Epithelial cell of esophagus (primary cell): Measurements from ENCODE around the gene RELL1.

Source experiments
- DNase-seq: peaks from one replicate; pipeline ENCODE4 v3.0.0; 2010; ENCODE audit warnings: low read depth
- H3K4me3 ChIP-seq: 2 replicates; pipeline ENCODE4 v1.5.1; 2011; ENCODE audit warnings: mild to moderate bottlenecking, low read length, control low read depth
- TF ChIP-seq, protein P1 (sequence below): IDR thresholded peaks from 2 replicates; pipeline ENCODE4 v1.5.1; 2011; ENCODE audit warnings: low read depth, mild to moderate bottlenecking, low read length, control low read depth, inconsistent platforms; ENCODE audit not compliant: insufficient read depth; ENCODE audit errors: missing control alignments

Gene RELL1

DNA sequence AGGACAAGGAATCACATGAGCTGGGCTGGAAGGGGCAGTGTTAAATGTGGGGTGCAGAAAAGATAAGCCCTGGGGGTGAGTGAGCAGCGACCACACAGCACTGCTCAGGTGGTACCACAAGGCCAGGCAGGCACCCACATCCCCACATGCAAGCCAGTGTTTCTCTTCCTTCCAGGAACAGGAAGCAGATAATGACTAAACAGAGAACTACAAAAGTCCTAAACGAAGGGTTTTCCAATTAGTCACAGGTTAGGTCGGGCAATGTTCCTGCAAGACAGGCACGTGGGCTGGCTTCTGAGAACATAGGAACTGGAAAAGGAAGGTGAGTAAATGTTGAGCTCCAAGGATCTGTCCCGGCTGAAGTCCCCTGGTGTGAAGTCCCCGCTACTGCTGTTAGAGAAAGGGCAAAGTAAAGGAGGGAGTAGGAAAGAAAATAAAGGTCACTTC lies 19.5 kb downstream of the RELL1 start:
- TF ChIP-seq, protein P1, sequence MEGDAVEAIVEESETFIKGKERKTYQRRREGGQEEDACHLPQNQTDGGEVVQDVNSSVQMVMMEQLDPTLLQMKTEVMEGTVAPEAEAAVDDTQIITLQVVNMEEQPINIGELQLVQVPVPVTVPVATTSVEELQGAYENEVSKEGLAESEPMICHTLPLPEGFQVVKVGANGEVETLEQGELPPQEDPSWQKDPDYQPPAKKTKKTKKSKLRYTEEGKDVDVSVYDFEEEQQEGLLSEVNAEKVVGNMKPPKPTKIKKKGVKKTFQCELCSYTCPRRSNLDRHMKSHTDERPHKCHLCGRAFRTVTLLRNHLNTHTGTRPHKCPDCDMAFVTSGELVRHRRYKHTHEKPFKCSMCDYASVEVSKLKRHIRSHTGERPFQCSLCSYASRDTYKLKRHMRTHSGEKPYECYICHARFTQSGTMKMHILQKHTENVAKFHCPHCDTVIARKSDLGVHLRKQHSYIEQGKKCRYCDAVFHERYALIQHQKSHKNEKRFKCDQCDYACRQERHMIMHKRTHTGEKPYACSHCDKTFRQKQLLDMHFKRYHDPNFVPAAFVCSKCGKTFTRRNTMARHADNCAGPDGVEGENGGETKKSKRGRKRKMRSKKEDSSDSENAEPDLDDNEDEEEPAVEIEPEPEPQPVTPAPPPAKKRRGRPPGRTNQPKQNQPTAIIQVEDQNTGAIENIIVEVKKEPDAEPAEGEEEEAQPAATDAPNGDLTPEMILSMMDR: peak; percentile 9
- DNase-seq: peak; percentile 96
- no peak overlapping the region for H3K4me3 ChIP-seq

DNA sequence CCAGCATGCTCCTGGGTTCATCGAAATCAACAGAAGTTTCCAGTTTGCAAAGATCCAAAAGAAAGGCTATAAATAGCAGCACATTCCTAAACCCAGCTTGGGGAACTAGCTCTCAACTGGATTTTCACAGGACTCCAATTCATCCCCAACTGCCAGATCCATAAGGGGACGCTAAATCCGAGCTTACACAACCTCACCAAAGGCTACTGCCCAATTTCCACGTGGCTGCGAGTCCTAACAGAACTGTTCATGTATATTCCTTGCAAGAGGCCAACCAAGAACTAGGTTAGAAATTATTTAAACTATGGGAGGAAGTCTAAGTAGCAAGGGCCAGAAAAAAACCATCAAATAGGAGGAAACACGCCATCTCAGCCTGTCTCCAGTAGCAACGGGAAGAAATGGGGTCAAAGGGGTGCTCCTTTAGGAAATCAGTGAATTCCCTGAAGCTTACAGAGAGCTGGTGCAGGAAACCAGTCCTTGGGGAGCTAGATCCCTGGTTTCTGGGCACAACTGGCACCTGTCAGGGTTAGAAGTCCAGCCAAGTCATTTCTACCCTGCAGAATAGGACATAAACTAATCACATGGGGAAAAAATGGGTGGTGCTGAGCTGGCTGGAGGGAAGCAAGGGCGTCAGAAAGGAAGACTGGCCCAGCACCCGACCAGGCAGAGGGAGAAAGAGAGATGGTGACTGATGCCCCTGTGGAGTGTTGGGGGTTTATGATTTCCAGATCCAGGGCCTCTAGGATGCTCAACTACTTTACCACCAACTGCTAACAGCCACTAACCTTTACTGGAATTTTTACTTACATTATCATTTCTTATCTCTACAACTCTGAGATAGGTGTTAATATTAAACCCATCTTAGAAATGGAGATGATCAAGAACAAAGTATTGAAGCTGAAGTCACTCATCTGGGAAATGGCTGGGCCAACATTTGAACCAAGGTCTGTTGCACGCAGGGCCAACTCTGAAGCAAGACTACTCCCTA lies 20.5 kb downstream of the RELL1 start:
- DNase-seq: no peak
- no peak overlapping the region for H3K4me3 ChIP-seq
- TF ChIP-seq, protein P1: no peak

DNA sequence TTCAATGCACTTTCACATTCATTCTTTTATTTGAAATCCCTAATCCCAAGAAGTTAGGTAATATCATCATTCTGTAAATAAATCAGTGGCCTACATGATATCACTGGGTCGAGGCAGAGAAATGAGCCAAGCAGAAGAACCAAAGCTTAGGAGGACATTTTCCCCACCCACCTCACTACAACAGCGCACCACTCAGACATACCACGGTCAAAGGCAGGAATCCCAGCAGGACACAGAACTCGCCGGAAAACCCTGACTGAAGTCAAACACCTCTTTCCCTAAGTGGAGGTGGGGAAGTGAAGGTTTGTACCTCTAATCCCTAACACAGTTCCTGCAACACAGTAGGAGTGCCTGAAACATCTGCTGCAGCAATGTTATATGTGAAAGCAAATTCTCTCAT lies 21.5 kb downstream of the RELL1 start:
- H3K4me3 ChIP-seq: no peak overlapping the region
- no peak for DNase-seq
- TF ChIP-seq, protein P1: no peak

DNA sequence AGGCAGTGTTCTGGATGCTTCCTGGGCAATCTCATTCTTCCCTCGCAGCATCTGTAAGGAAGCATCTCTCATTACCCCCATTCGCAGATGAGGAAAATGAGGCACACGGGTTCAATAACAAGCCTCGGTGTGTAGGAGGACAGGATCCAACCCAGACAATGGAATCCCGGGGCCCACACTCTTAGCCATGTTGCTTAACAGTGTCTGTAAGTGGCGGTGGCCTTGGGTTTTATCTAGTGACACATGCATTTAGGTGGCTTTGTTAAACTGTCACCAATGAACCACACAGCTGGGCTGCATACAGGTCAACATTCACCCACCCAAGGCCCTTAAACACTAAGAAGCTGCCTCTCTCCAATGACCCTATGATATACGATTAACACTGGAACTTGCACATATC lies 22.6 kb downstream of the RELL1 start:
- TF ChIP-seq, protein P1: no peak
- H3K4me3 ChIP-seq: no peak overlapping the region
- no peak for DNase-seq

DNA sequence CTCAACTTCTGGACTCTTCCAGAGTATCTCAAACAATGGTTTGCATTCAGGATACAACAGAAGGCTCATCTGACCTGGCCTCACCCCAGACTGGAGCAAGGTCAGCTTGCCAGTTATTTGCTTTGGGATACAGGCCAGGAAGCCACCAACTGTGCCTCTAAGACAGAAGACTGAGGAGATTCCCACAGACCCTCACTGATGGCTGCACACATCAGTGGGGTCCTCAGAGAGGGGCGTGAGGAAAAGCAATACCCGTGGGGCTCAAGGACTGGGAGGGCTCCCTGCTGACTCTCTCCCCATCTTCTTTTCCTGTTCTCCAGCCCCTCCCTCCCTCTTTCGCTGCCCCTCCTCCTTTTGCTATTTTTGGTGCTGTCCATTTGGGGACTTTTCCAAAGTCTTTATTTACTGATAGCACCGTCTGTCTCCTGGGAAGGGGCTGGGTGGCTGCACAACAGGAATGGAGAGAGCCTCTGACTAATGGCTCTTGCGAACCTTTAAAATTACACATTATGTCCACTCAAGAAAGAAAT lies 23.2 kb downstream of the RELL1 start:
- H3K4me3 ChIP-seq: no peak overlapping the region

DNA sequence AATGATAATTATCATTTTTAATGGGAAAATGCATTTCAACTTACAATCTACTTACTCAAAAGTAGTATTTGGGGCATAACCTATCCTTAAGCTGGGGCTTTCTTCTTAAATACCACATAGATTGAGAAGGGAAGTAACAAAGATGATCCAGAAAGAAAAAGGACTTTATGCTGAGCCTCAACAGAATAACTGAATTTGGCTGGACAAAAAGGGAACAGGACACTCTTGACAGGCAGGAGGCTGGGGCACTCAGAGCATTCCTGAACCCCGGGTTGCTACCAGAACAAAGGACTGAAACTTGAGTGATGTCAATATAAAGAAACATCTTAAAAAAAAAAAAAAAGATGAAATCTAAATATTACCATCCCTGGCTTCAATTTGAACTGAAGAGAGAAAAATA lies 23.9 kb downstream of the RELL1 start:
- TF ChIP-seq, protein P1: no peak
- H3K4me3 ChIP-seq: no peak overlapping the region
- DNase-seq: no peak

More for the DNA sequence above, 23.2 kb downstream of the RELL1 start:
- TF ChIP-seq, protein P1: no peak
- no peak for DNase-seq

DNA sequence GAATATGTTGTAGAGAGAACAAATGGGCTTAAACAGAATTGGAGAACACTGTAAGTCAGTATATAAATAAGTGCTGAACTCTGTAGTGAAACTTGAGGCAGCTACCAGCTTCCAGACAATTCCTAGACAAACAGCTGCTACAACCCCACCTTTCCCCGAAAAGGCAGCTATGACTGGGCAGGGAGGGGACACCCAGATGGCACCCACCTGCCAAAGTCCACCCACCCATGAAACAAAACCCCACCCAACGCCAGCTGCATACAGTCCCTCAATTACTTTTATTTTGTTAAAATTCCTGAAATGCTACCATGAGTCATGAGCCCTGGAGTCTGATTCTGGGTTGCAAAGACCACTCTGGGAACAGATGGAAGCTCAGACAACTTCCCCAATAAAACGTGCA lies 24.4 kb downstream of the RELL1 start:
- H3K4me3 ChIP-seq: no peak overlapping the region
- DNase-seq: no peak
- TF ChIP-seq, protein P1: no peak
